HCEC 1CT (cell line): ENCODE measurements around the gene SYT1.

Source experiments
- DNase-seq: peaks from one replicate; pipeline ENCODE4 v3.0.0-alpha.2; 2017

Gene SYT1

GRCh38 chr12:79301181-79301580 lies 436.6 kb downstream of the SYT1 start:
- DNase-seq: no peak

- no peak for DNase-seq
Measured at GRCh38 chr12:79302162-79302814, 437.7 kb downstream of the SYT1 start.

- no peak for DNase-seq
Measured at GRCh38 chr12:79307340-79307739, 442.8 kb downstream of the SYT1 start.

- no peak for DNase-seq
Measured at GRCh38 chr12:79309039-79309438, 444.5 kb downstream of the SYT1 start.

- DNase-seq: no peak
Measured at GRCh38 chr12:79317179-79317847, 452.7 kb downstream of the SYT1 start.

GRCh38 chr12:79322905-79323304 lies 458.3 kb downstream of the SYT1 start:
- no peak for DNase-seq

GRCh38 chr12:79324571-79324970 lies 460.0 kb downstream of the SYT1 start:
- DNase-seq: no peak

- DNase-seq: no peak
Measured at GRCh38 chr12:79326222-79326621, 461.6 kb downstream of the SYT1 start.

- DNase-seq: peak; percentile 7
Measured at GRCh38 chr12:79326663-79327062, 462.1 kb downstream of the SYT1 start.

GRCh38 chr12:79327465-79327864 lies 462.9 kb downstream of the SYT1 start:
- no peak for DNase-seq

GRCh38 chr12:79329933-79330332 lies 465.4 kb downstream of the SYT1 start:
- peak; percentile 39 for DNase-seq

GRCh38 chr12:79331870-79332269 lies 467.3 kb downstream of the SYT1 start:
- DNase-seq: peak; percentile 60

- DNase-seq: no peak
Measured at GRCh38 chr12:79333144-79333543, 468.6 kb downstream of the SYT1 start.

- DNase-seq: no peak
Measured at GRCh38 chr12:79337662-79338290, 473.2 kb downstream of the SYT1 start.

GRCh38 chr12:79344855-79345847 lies 480.6 kb downstream of the SYT1 start:
- peak; percentile 53 for DNase-seq

GRCh38 chr12:79347866-79348265 lies 483.3 kb downstream of the SYT1 start:
- DNase-seq: no peak

- DNase-seq: no peak
Measured at GRCh38 chr12:79351251-79351650, 486.7 kb downstream of the SYT1 start.

GRCh38 chr12:79356216-79356615 lies 491.6 kb downstream of the SYT1 start:
- no peak for DNase-seq

GRCh38 chr12:79357048-79357447 lies 492.5 kb downstream of the SYT1 start:
- DNase-seq: no peak

GRCh38 chr12:79358716-79359300 lies 494.2 kb downstream of the SYT1 start:
- no peak for DNase-seq

- no peak for DNase-seq
Measured at GRCh38 chr12:79360286-79360685, 495.7 kb downstream of the SYT1 start.

GRCh38 chr12:79360936-79361335 lies 496.4 kb downstream of the SYT1 start:
- no peak for DNase-seq

GRCh38 chr12:79364197-79364596 lies 499.6 kb downstream of the SYT1 start:
- no peak for DNase-seq
